GM23338 (cell line): ENCODE results near the gene RAPGEF4. TPM values are rescaled to one million over a fixed set of nuclear protein-coding genes. Genes with fewer than 3 reads are reported as not detected.
A peak's percentile ranks its signal among the peaks of the same experiment; 100 is the strongest.

Experiments
- ATAC-seq: fragments of 200-7000 bp; cut with Tn5 transposase; 3 replicates; pipeline ENCODE4 v1.9.1; 2020
- DNase-seq: peaks from one replicate; pipeline ENCODE4 v3.0.0-alpha.2; 2015; ENCODE audit warnings: low spot score
- H2AFZ ChIP-seq: fragments of 200-600 bp; sonication (generic); 2 replicates; pipeline ENCODE4 v1.8.0; 2016; ENCODE audit warnings: antibody characterized with exemption, mild to moderate bottlenecking, moderate library complexity
- H3F3A ChIP-seq: fragments of 200-600 bp; sonication (generic); replicated peaks from 2 replicates; pipeline ENCODE4 v1.8.0; 2017; ENCODE audit warnings: antibody characterized with exemption, mixed run types, low read depth
- H3K27ac ChIP-seq: fragments of 200-600 bp; sonication (generic); 2 replicates; pipeline ENCODE4 v1.6.1; 2016; ENCODE audit warnings: low read depth
- H3K27me3 ChIP-seq: fragments of 200-600 bp; sonication (generic); 2 replicates; pipeline ENCODE4 v1.8.0; 2016; ENCODE audit warnings: mild to moderate bottlenecking, mixed run types, moderate library complexity; ENCODE audit not compliant: insufficient read depth
- H3K36me3 ChIP-seq: fragments of 200-600 bp; sonication (generic); 2 replicates; pipeline ENCODE4 v1.8.0; 2016; ENCODE audit warnings: mild to moderate bottlenecking; ENCODE audit not compliant: insufficient read depth
- H3K4me1 ChIP-seq: fragments of 200-600 bp; sonication (generic); 2 replicates; pipeline ENCODE4 v1.8.0; 2016; ENCODE audit warnings: mild to moderate bottlenecking, moderate library complexity; ENCODE audit not compliant: insufficient read depth
- H3K4me2 ChIP-seq: fragments of 200-600 bp; sonication (generic); 2 replicates; pipeline ENCODE4 v1.7.1; 2017; ENCODE audit warnings: mixed run types
- H3K4me3 ChIP-seq: fragments of 200-600 bp; sonication (generic); 2 replicates; pipeline ENCODE4 v1.6.1; 2016; ENCODE audit warnings: mixed run types
- H3K79me2 ChIP-seq: fragments of 200-600 bp; sonication (generic); replicated peaks from 2 replicates; pipeline ENCODE4 v1.8.0; 2017; ENCODE audit warnings: mild to moderate bottlenecking; ENCODE audit not compliant: insufficient read depth
- H3K9me2 ChIP-seq: fragments of 200-600 bp; sonication (generic); 2 replicates; pipeline ENCODE4 v1.8.0; 2017; ENCODE audit not compliant: insufficient read depth
- H4K20me1 ChIP-seq: fragments of 200-600 bp; sonication (generic); replicated peaks from 2 replicates; pipeline ENCODE4 v1.8.0; 2017; ENCODE audit warnings: mild to moderate bottlenecking; ENCODE audit not compliant: insufficient read depth
- H3K27ac Mint-ChIP-seq: 2 replicates; pipeline ENCODE4 v1.8.0; 2020; ENCODE audit warnings: inconsistent platforms, mild to moderate bottlenecking, moderate library complexity, mixed read lengths
- H3K27me3 Mint-ChIP-seq: 3 replicates; pipeline ENCODE4 v1.8.0; 2022; ENCODE audit warnings: low read depth, mild to moderate bottlenecking, moderate library complexity, mixed read lengths, inconsistent platforms; ENCODE audit not compliant: insufficient read depth, poor library complexity
- H3K36me3 Mint-ChIP-seq: 3 replicates; pipeline ENCODE4 v1.8.0; 2021; ENCODE audit warnings: low read depth, mild to moderate bottlenecking, inconsistent platforms, moderate library complexity, mixed read lengths
- H3K4me1 Mint-ChIP-seq: 3 replicates; pipeline ENCODE4 v1.8.0; 2020; ENCODE audit warnings: mild to moderate bottlenecking, inconsistent platforms, mixed read lengths
- H3K4me3 Mint-ChIP-seq: 3 replicates; pipeline ENCODE4 v1.8.0; 2021; ENCODE audit warnings: moderate library complexity, mild to moderate bottlenecking, inconsistent platforms, mixed read lengths
- H3K9me3 Mint-ChIP-seq: 3 replicates; pipeline ENCODE4 v1.8.0; 2020; ENCODE audit warnings: moderate library complexity, mild to moderate bottlenecking, inconsistent platforms, mixed read lengths
- ETS1 ChIP-seq: IDR thresholded peaks from 2 replicates; pipeline ENCODE4 v1.6.1; 2016; ENCODE audit warnings: antibody characterized with exemption
- EZH2 ChIP-seq: fragments of 200-600 bp; sonication (generic); IDR thresholded peaks from one replicate; pipeline ENCODE4 v1.8.0; 2017; ENCODE audit warnings: antibody characterized with exemption, mild to moderate bottlenecking, low read depth; ENCODE audit not compliant: unreplicated experiment
- JUNB ChIP-seq: IDR thresholded peaks from one replicate; pipeline ENCODE4 v1.6.1; 2016; ENCODE audit warnings: antibody characterized with exemption; ENCODE audit not compliant: unreplicated experiment
- NANOG ChIP-seq: IDR thresholded peaks from 2 replicates; pipeline ENCODE4 v1.6.1; 2016; ENCODE audit warnings: antibody characterized with exemption, borderline replicate concordance
- POLR2AphosphoS5 ChIP-seq: IDR thresholded peaks from 2 replicates; pipeline ENCODE4 v1.6.1; 2016; ENCODE audit warnings: antibody characterized with exemption, low read depth
- REST ChIP-seq: IDR thresholded peaks from one replicate; pipeline ENCODE4 v1.6.1; 2018; ENCODE audit warnings: antibody characterized with exemption; ENCODE audit not compliant: unreplicated experiment
- STAT1 ChIP-seq: IDR thresholded peaks from one replicate; pipeline ENCODE4 v1.6.1; 2016; ENCODE audit warnings: antibody characterized with exemption; ENCODE audit not compliant: unreplicated experiment
- ZNF462 ChIP-seq: fragments of 250-450 bp; sonication (Bioruptor Pico); IDR thresholded peaks from 2 replicates; pipeline ENCODE4 v1.5.0; 2020; ENCODE audit warnings: mild to moderate bottlenecking, moderate library complexity
- polyA plus RNA-seq: library from polyadenylated mRNA; unstranded; fragments of >200 nt; fragmentation: Nextera tagmentation; extraction: Ambion mirVana; gene quantifications from 2 replicates; pipeline ENCODE4 v1.2.1, GENCODE V29; 2016
- total RNA-seq: library from RNA; depleted of rRNA; stranded (reverse); fragments of >200 nt; shearing (Covaris generic); gene quantifications from 2 replicates; pipeline ENCODE4 v1.2.3, GENCODE V29; 2014

The RAPGEF4 gene
- total and polyA plus RNA-seq, 2 experiments from 2014 or later = 1.7 to 4.7 TPM

GRCh38 chr2:172834881-172835280, 99.2 kb downstream of the RAPGEF4 start (continued):
- no peak for TF ChIP-seq REST
- no peak for TF ChIP-seq ETS1

GRCh38 chr2:172836347-172836821, 100.7 kb downstream of the RAPGEF4 start:
- Histone ChIP-seq H3K9me2 (peaks cover 6% of the 10 kb centered on the region; the same call in 1 of the 2 replicates), H3K4me2 (no peak overlapping the region), H3K79me2 (no peaks in the 10 kb centered on the region), H3K4me1 (no peaks in the 10 kb centered on the region), H3K36me3 (no peaks in the 10 kb centered on the region), H2AFZ (peak overlapping the region; percentile 11; the same call in 1 of the 2 replicates), H4K20me1 (no peaks in the 10 kb centered on the region), H3K27me3 (no peaks in the 10 kb centered on the region), H3K4me3 (no peak overlapping the region), H3K27ac (no peak overlapping the region), H3F3A (no peaks in the 10 kb centered on the region)
- Mint-ChIP-seq H3K27ac (no peak overlapping the region; the same call in 1 of the 2 replicates), H3K4me3 (no peak overlapping the region), H3K27me3 (peaks cover 2% of the 10 kb centered on the region), H3K36me3 (no peaks in the 10 kb centered on the region), H3K4me1 (peaks cover 8% of the 10 kb centered on the region; the same call in 2 of the 3 replicates), H3K9me3 (no peaks in the 10 kb centered on the region)
- DNase-seq = no peak
- no peak for ATAC-seq
- TF ChIP-seq STAT1 (no peak), NANOG (no peak), JUNB (no peak), EZH2 (no peak), ZNF462 (no peak), ETS1 (no peak), POLR2AphosphoS5 (no peak), REST (no peak)
